ENCODE data around the gene GSDMA. TPM values are rescaled to one million over a fixed set of nuclear protein-coding genes. Genes with fewer than 3 reads are reported as not detected.

The GSDMA gene
- total and polyA plus RNA-seq, 9 of the 15 experiments (the other 6 are each of a cell fraction or from before 2014, with no cell fraction given) = 0.04 to 0.13 (median 0.07) TPM; not detected in 2

GRCh38 chr17:39939106-39939505, 23.7 kb upstream of the GSDMA start:
- intact Hi-C loops (cut with micrococcal nuclease) (loop anchor here (1.0 kb wide), 1 partner anchor 41 kb away; the partner anchor contains the start of gene PSMD3), in situ Hi-C loops (cut with MboI) (no loop called here)
- no TSS peak for BruUV-seq (replicated peaks)
- FAIRE-seq (no peak), DNase-seq (ENCODE audit: extremely low read depth in 1 of 4, low spot score in 3 of 4) (no peak), ATAC-seq (no peak)
- POLR2A ChIA-PET = interaction anchor here (0.8 to 1.5 kb wide), 3 partner anchors 8 to 412 kb away, joined by 3 to 5 read pairs (median 4); partner anchors contain the start of gene PSMD3
- WGBS (ENCODE audit: insufficient coverage, low coverage, missing lambda C conversion rate) = 44% methylated on average over 3 of the region's 3 CpGs
- TF ChIP-seq NRF1 (conservative IDR thresholded peaks at IDR 0.05 in 1 of 2, IDR thresholded peaks at IDR 0.05 in 1 of 2) (no peak), GTF2F1 (IDR thresholded peaks at IDR 0.05; ENCODE audit: low read depth, low read length) (no peak)
- no peak overlapping the region for H3K4me3 ChIP-seq
- H3K9me1 ChIP-seq (ENCODE audit: control insufficient read depth, insufficient read depth, low read length) = no peaks in the 10 kb centered on the region
- CTCF ChIA-PET (ENCODE audit: low intra/inter-chr PET ratio) = interaction anchor here (1.6 to 1.8 kb wide), 2 partner anchors 20 to 41 kb away, joined by 4 to 7 read pairs; partner anchors contain the start of gene PSMD3
- H3K9ac ChIP-seq (ENCODE audit: insufficient read depth in 1 of 2, low read depth in 2 of 2, low read length in 2 of 2) = no peak overlapping the region; a peak in 1 of 4 replicates
- 0 out of 2 replicates have a peak, but pooled peaks cover 3% of the 10 kb centered on the region for H4K20me1 ChIP-seq (replicated peaks; ENCODE audit: control insufficient read depth, insufficient read depth, low read length)
- H3K27me3 ChIP-seq (ENCODE audit: control insufficient read depth in 2 of 2, insufficient read depth in 2 of 2, low read length in 2 of 2) = peaks cover 4% of the 10 kb centered on the region in 2 experiments; a peak in 4 of 5 replicates
- no peaks in the 10 kb centered on the region for H3K79me2 ChIP-seq (ENCODE audit: control insufficient read depth, insufficient read depth, low read length)
- H3K36me3 ChIP-seq (ENCODE audit: control insufficient read depth, insufficient read depth, low read length) = no peaks in the 10 kb centered on the region
- no peak overlapping the region for H3K4me2 ChIP-seq (ENCODE audit: insufficient read depth, low read length)
- no peaks in the 10 kb centered on the region for H3K9me3 ChIP-seq (replicated peaks; ENCODE audit: control insufficient read depth, insufficient read depth, low read depth, low read length)
- H3K4me1 ChIP-seq (replicated peaks in 1 of 2; ENCODE audit: control insufficient read depth in 2 of 2, insufficient read depth in 2 of 2, low read length in 2 of 2) = peaks cover 18 to 21% of the 10 kb centered on the region in 2 experiments
- no peak overlapping the region for H2AFZ ChIP-seq (ENCODE audit: low read depth, low read length)
- H3K27ac ChIP-seq (ENCODE audit: extremely low read depth, low read depth, low read length) = no peak overlapping the region

DNA sequence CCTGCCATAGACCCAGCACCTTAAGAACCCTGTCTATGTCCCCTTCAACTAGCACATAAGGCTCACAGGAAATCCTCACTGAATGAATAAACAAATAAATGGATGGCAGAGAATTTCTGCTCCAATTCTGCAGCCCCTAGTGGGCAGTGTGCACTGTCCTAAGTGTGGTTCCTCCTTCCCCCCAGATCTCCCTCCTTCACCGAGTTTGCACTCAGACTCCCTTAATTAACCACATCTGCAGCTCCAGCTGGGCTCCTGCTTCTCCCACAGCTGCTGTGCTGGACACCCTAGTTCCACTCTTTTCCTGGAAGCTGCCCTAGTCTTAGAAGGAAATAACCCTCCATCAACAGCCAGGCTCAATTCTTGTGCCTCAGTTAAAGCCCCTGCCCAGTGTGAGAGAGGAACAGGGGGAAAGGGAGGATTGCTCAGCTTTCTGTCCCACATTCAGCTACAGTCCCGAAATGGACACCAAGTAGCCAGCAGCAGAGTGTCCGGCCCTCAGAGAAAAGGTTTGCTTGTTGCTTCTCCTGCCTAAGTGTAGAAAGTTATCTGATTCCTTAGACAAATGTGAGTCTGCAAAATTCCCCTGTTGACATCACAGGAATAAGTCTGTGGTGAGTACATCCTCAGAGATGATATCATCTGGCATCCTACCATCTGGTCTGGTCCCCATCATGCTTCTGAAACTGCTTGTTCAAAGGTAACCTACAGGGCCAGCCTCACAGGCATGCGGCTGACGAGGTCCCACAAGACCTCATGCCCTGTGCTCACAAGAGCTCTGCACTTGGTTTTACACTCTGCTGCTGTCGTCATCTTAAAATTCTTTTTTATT, 23.0 kb upstream of the GSDMA start:
- peak; percentile 82 for FAIRE-seq
- Histone ChIP-seq H3K27me3 (ENCODE audit: control insufficient read depth in 2 of 2, insufficient read depth in 2 of 2, low read length in 2 of 2) (peaks cover 4 to 7% of the 10 kb centered on the region in 2 experiments; a peak in 4 of 5 replicates), H3K4me3 (no peak overlapping the region), H3K4me1 (replicated peaks in 1 of 2; ENCODE audit: control insufficient read depth in 2 of 2, insufficient read depth in 2 of 2, low read length in 2 of 2) (peaks cover 21 to 24% of the 10 kb centered on the region in 2 experiments), H2AFZ (ENCODE audit: low read depth, low read length) (peak overlapping the region; percentile 79), H4K20me1 (replicated peaks; ENCODE audit: control insufficient read depth, insufficient read depth, low read length) (0 out of 2 replicates have a peak, but pooled peaks cover 3% of the 10 kb centered on the region), H3K27ac (ENCODE audit: extremely low read depth, low read depth, low read length) (peak overlapping the region; percentile 47; the same call in 2 of the 3 replicates), H3K79me2 (ENCODE audit: control insufficient read depth, insufficient read depth, low read length) (no peaks in the 10 kb centered on the region), H3K9me1 (ENCODE audit: control insufficient read depth, insufficient read depth, low read length) (no peaks in the 10 kb centered on the region), H3K4me2 (ENCODE audit: insufficient read depth, low read length) (peak overlapping the region; percentile 56), H3K9me3 (replicated peaks; ENCODE audit: control insufficient read depth, insufficient read depth, low read depth, low read length) (no peaks in the 10 kb centered on the region), H3K9ac (ENCODE audit: insufficient read depth in 1 of 2, low read depth in 2 of 2, low read length in 2 of 2) (peak overlapping the region in 1 of 2 experiments; percentile 61; a peak in 2 of 4 replicates), H3K36me3 (ENCODE audit: control insufficient read depth, insufficient read depth, low read length) (no peaks in the 10 kb centered on the region)
- peak; percentile 47 to 60 (median 56) for DNase-seq (ENCODE audit: extremely low read depth in 1 of 4, low spot score in 3 of 4)
- 26% methylated on average over 6 of the region's 6 CpGs for WGBS (ENCODE audit: insufficient coverage, low coverage, missing lambda C conversion rate)
- ChIA-PET CTCF (ENCODE audit: low intra/inter-chr PET ratio) (interaction anchor here (1.6 to 1.8 kb wide), 2 partner anchors 19 to 40 kb away, joined by 4 to 7 read pairs; partner anchors contain the start of gene PSMD3), POLR2A (interaction anchor here (0.6 to 1.5 kb wide), 5 partner anchors 9 to 412 kb away, joined by 3 to 5 read pairs (median 4); partner anchors contain the start of gene PSMD3)
- in situ Hi-C loops (cut with MboI) = no loop called here
- intact Hi-C loops (cut with micrococcal nuclease) = loop anchor here (1.0 kb wide), 1 partner anchor 40 kb away; the partner anchor contains the start of gene PSMD3
- ATAC-seq = peak; percentile 86
- no TSS peak for BruUV-seq (replicated peaks)
- TF ChIP-seq RBM15 (IDR thresholded peaks at IDR 0.05; ENCODE audit: insufficient read depth, low read length) (no peak), KHSRP (IDR thresholded peaks at IDR 0.05) (no peak), ERF (CRISPR knock-in tag; IDR thresholded peaks at IDR 0.05) (no peak), POLR3G (IDR thresholded peaks at IDR 0.05; ENCODE audit: extremely low read depth, insufficient read length, insufficient replicate concordance) (no peak), TEAD1 (CRISPR knock-in tag; IDR thresholded peaks at IDR 0.05) (no peak), LEF1 (IDR thresholded peaks at IDR 0.05) (peak; percentile 65; the same call in 1 of the 2 replicates), TARDBP (IDR thresholded peaks at IDR 0.05) (no peak), KLF6 (CRISPR knock-in tag; IDR thresholded peaks at IDR 0.05; ENCODE audit: borderline replicate concordance) (no peak)
- TF ChIP-seq, protein P1, sequence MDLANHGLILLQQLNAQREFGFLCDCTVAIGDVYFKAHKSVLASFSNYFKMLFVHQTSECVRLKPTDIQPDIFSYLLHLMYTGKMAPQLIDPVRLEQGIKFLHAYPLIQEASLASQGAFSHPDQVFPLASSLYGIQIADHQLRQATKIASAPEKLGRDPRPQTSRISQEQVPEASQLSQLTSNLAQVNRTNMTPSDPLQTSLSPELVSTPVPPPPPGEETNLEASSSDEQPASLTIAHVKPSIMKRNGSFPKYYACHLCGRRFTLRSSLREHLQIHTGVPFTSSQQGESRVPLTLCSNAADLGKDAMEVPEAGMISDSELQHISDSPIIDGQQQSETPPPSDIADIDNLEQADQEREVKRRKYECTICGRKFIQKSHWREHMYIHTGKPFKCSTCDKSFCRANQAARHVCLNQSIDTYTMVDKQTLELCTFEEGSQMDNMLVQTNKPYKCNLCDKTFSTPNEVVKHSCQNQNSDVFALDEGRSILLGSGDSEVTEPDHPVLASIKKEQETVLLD (IDR thresholded peaks at IDR 0.05) = no peak

Data from K562 (cell line).